Activated CD4-positive, alpha-beta T cell treated with anti-CD3 and anti-CD28 coated beads for 24 hours (primary cell): Measurements from ENCODE around the gene CCT8.
"Not testable (repeated sequence)": the region's sequence is repeated elsewhere in the genome, so short reads cannot be mapped to it uniquely, and the experiment has no call there.

Experiments
- DNase-seq, 2 donors: peaks; one replicate each; pipeline ENCODE4 v3.0.0-alpha.2; 2020; ENCODE audit warnings: low read depth in 2 of 2

The CCT8 gene

DNA sequence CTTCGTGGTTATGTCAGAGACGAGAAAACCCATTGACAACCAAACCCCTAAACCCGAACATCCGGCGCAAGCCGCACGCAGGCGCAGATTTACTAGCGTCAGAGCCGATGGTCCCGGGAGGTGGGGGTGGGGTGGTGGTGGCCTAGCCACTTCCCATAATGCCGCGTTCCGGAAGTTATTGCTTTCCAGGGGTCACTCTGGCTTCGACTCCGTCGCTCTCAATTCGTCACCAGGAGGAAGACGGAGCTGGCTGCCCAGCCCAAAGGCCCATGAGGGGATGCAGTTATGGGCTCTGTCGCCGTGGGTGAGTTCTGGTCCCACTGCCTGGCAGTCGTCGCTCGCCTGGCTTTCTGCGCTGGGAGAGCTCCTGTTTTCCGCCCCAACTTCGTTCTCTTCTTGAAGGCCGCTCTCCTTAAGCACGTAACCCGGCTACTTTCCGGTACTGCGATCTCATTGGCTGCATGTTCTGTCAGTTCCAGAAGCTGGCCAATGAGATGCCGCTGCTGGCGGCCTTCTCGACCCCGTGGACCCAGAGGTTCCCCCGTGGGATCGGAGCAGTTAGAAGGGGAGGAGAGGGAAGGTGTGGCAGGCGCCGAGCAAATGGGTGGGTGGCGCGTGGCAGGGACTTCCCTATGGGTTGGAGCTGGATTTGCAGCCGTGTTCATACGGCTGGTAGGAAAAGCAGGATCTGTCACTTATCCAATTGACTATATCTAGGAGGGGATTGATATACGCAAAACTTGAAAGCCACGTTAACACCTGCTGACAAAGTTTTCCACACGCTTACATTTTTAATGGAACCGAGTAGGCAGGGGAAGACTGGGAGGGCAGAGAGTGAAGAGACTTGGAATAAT lies 48.7 kb downstream of the CCT8 start, which contains the start of gene USP16:
TSS of gene USP16 (plus strand) at position 195 of the 854 bp plus-strand sequence. CDS start 3,246 bp downstream, outside the sequence.
- DNase-seq = peak; percentile 86 to 88

DNA sequence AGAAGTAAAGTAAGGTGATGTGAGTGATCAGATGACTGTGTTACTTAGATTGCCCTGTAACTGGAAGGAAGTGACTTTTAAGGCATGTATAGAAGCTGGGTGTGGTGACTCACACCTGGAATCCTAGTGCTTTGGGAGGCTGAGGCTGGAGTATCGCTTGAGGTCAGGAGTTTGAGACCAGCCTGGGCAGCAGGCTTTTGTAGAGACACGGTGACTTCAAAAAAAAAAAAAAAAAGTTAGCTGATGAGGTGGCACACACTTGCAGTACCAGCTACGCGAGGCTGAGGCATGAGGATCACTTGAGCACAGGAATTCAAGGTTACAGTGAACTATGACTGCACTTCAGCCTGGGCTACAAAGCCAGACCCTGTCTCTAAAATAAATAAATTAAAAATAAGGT lies 51.3 kb downstream of the CCT8 start:
- no peak for DNase-seq

- DNase-seq = no peak
These were observed 54.9 kb downstream of the CCT8 start for GRCh38 chr21:29018540-29018939.

DNA sequence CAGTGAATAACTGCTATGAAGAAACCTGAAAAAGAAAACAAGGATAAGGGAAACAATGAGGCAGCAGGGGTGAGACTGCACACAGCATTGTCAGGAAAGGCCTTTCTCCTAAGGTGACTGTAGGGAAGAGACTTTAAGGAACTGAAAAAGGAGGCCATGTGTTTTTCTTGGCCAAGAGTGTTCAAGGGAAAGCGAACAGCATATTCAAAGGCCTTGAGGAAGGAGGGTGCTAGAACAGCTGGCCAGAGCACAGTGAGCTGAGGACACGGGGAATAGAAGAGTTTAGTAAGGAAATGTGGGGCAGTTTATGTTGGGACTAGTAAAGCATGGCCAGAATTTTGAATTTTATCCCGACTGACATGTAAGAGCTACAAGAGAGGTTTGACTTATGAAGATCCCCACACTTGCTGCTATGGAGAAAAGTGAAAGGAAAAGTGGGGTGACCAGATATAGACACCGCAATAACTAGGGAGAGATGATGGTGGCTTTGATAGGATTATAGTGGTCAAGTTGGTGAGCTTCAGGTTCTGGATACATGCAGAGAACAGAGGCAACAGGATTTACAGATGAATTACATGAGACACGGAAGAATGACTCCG lies 55.7 kb downstream of the CCT8 start:
- DNase-seq = no peak

- not testable (repeated sequence) for DNase-seq
These were observed 62.2 kb downstream of the CCT8 start for GRCh38 chr21:29011236-29011635.

DNA sequence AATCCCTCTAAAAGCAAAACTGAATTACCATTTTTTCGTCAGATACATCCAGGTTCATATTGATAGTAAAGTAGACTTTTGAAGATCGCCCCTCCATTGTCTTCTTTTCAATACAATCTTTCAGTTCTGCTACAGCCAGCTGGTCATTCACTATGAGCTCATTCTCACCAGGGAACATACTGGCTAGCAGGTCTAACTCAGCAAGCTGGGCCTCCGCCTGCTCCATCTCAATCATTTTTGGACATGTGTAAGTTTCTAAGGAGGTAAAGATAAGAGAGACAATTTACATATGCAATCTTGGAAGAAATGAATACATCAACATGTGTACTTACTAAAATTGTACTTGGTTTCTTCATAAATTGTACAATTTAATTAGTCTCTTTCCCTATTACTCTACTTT lies 65.1 kb downstream of the CCT8 start:
- DNase-seq = no peak

DNA sequence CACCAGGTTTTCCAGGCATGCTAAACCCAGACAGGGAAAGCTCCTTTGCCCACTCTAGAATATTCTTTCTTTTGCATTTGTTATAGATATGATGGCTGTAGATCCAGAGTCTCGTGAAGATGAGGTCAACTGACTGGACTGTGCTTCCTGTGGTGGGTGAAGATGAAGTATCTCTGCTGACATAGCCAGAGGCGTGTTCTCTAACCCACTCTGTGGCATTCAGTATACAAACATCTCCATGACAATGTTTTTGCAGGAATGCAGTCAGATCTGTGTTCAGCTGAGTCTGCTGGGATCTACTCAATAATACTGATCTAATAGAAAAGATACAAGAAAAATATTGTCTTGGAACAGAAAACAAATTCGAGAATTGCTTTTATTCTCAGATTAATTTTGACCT lies 65.6 kb downstream of the CCT8 start:
- no peak for DNase-seq

DNA sequence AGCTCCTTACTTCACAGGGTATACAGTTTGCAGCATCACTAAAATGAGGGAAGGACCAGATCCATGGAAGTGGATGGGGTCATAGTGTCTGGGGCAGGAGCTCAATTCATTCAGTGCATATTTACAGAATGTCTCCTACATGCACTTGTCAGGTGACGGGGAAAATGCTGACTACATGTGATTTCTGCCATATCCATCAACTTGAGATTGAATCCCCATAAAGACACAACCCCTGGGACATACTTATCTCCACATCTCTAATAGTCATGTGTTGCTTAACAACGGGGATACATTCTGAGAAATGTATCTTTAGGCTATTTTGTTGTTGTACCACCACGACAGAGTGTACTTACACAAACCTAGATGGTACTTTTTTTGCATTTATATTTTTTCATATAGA lies 66.3 kb downstream of the CCT8 start:
- no peak for DNase-seq
